ENCODE results near the gene C16orf96.

- no peak for TF ChIP-seq CTCF (IDR thresholded peaks at IDR 0.05; ENCODE audit: extremely low read depth in 1 of 2, insufficient read depth in 1 of 2, low read depth in 1 of 2, low read length in 2 of 2)
- TF ChIP-seq POLR2A (IDR thresholded peaks at IDR 0.05; ENCODE audit: low read depth, low read length), result no peak
Measured at GRCh38 chr16:4603624-4604170, 47.6 kb downstream of the C16orf96 start.

Data from endothelial cell of umbilical vein (primary cell).